Measurements from ENCODE around the gene NR5A1.

NR5A1 gene

DNA sequence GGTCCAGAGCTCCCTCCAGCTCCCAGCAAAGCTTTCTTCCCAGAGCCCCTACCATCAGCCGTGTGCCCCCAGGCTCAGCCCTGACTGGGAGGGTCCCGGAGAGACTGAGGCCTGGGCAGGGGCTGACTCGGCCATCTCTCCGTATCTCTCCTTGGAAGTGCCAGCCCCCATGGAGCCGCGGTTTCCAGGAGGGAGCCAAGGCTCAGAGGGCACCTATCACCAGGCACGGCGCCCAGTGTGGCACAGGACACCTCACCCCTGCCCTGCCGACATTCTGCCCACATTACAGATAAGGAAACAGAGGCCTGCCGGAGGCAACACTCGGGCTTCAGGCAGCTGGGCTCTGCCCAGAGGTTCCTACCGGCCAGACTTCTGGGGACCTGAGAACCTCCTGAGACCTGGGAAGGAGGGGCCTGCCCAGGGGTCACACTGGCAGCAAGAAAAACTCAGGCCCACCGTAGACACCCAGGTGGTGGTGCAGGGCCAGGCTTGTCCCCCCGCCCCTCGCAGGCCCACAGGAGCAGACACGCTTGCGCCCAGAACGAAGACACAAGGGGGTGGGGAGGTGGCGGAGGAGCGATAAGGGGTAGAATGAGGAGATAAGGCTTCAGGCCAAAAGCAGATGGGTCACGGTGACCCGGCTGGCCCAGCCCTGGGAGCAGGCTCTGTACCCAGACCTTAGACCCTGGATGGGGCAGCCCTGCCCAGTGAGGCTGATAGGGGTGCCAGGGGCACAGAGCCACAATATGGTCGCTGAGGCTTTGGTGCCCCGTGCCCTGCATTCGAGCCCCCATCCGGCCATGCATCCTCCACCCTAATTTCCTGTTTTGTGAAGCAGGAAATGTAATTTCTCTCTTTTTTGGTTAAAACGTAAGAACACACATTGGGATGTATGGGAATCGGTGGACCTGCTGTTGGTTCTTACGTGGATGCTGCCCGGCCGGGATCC is 11.8 kb downstream of the NR5A1 start (continued):
- TF ChIP-seq, protein P1, sequence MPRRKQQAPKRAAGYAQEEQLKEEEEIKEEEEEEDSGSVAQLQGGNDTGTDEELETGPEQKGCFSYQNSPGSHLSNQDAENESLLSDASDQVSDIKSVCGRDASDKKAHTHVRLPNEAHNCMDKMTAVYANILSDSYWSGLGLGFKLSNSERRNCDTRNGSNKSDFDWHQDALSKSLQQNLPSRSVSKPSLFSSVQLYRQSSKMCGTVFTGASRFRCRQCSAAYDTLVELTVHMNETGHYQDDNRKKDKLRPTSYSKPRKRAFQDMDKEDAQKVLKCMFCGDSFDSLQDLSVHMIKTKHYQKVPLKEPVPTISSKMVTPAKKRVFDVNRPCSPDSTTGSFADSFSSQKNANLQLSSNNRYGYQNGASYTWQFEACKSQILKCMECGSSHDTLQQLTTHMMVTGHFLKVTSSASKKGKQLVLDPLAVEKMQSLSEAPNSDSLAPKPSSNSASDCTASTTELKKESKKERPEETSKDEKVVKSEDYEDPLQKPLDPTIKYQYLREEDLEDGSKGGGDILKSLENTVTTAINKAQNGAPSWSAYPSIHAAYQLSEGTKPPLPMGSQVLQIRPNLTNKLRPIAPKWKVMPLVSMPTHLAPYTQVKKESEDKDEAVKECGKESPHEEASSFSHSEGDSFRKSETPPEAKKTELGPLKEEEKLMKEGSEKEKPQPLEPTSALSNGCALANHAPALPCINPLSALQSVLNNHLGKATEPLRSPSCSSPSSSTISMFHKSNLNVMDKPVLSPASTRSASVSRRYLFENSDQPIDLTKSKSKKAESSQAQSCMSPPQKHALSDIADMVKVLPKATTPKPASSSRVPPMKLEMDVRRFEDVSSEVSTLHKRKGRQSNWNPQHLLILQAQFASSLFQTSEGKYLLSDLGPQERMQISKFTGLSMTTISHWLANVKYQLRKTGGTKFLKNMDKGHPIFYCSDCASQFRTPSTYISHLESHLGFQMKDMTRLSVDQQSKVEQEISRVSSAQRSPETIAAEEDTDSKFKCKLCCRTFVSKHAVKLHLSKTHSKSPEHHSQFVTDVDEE (CRISPR knock-in tag; IDR thresholded peaks at IDR 0.05), result no peak

DNA sequence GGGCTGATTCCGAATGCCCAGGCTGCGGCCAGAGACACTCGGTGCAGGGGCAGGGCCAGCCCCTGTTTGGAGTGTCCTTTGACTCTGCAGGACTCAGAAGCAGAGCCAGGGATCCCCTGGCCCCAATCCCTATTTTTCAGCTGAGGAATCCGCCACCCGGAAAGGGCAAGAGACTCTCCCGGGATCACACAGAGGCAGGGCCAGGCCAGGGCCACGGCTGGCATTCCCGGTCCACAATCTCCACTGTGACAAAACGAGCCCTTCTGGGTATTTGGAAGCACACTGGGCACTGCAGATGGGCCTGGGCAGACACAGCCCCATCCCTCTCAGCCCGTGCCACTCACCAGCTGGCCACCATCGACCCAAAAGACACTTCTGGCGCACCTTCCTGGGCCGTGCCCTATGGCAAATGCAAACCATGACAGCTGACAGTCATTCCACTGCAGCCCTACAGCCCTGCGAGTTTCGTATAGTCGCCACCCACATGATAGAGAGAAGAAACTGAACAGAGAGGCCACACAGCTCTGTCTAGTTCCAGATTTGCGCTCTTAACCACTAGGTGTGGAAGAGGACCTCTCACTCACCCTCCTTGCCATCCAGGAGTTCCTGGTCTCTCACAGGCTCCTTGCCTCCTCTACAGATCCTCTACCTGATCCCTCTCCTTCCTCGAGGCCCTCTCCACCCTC is 13.3 kb downstream of the NR5A1 start:
- no peak; the same call in 2 of the 3 replicates for ATAC-seq
- TF ChIP-seq CSDC2 (CRISPR knock-in tag; IDR thresholded peaks at IDR 0.05) (no peak), ISL1 (CRISPR knock-in tag; IDR thresholded peaks at IDR 0.05) (no peak), ZFP3 (CRISPR knock-in tag; IDR thresholded peaks at IDR 0.05) (no peak), BACH2 (CRISPR knock-in tag; IDR thresholded peaks at IDR 0.05; ENCODE audit: borderline replicate concordance) (no peak), TCF4 (CRISPR knock-in tag; IDR thresholded peaks at IDR 0.05; ENCODE audit: borderline replicate concordance) (no peak), ESRRG (CRISPR knock-in tag; IDR thresholded peaks at IDR 0.05) (no peak)
- TF ChIP-seq, protein P2, sequence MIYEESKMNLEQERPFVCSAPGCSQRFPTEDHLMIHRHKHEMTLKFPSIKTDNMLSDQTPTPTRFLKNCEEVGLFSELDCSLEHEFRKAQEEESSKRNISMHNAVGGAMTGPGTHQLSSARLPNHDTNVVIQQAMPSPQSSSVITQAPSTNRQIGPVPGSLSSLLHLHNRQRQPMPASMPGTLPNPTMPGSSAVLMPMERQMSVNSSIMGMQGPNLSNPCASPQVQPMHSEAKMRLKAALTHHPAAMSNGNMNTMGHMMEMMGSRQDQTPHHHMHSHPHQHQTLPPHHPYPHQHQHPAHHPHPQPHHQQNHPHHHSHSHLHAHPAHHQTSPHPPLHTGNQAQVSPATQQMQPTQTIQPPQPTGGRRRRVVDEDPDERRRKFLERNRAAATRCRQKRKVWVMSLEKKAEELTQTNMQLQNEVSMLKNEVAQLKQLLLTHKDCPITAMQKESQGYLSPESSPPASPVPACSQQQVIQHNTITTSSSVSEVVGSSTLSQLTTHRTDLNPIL (CRISPR knock-in tag; IDR thresholded peaks at IDR 0.05; ENCODE audit: low read depth), result no peak
- TF ChIP-seq, protein P1 (CRISPR knock-in tag; IDR thresholded peaks at IDR 0.05), result no peak

DNA sequence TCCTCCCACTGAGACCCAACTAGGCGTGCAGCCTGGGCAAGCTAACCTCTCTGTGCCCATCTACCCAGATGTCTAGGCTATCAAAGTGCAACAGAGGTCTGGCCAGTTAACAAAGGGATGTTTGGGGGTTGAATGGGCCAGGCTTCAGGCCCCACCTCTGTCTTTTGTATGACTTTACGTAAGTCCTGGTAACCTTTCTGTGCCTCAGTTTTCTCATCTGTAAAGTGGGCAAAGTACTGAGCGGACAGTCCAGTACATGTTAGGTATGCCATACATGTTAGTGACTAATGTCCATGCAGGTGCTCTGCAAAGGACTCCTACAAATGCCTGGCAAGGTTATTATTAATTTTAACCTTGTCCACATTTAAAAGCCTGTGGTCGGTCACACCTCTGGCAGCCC is 14.0 kb downstream of the NR5A1 start:
- TF ChIP-seq CSDC2 (CRISPR knock-in tag; IDR thresholded peaks at IDR 0.05) (no peak), SNAI2 (CRISPR knock-in tag; IDR thresholded peaks at IDR 0.05) (no peak), ZNF565 (CRISPR knock-in tag; conservative IDR thresholded peaks at IDR 0.05; ENCODE audit: low read depth) (no peak), OSR1 (CRISPR knock-in tag; IDR thresholded peaks at IDR 0.05) (no peak), BACH2 (CRISPR knock-in tag; IDR thresholded peaks at IDR 0.05; ENCODE audit: borderline replicate concordance) (no peak), ISL1 (CRISPR knock-in tag; IDR thresholded peaks at IDR 0.05) (no peak), GLIS3 (CRISPR knock-in tag; IDR thresholded peaks at IDR 0.05) (no peak), ZFP30 (CRISPR knock-in tag; IDR thresholded peaks at IDR 0.05) (no peak), ESRRG (CRISPR knock-in tag; IDR thresholded peaks at IDR 0.05) (no peak), TOX (CRISPR knock-in tag; IDR thresholded peaks at IDR 0.05; ENCODE audit: borderline replicate concordance) (no peak)
- TF ChIP-seq, protein P1 (CRISPR knock-in tag; IDR thresholded peaks at IDR 0.05), result no peak
- TF ChIP-seq, protein P3, sequence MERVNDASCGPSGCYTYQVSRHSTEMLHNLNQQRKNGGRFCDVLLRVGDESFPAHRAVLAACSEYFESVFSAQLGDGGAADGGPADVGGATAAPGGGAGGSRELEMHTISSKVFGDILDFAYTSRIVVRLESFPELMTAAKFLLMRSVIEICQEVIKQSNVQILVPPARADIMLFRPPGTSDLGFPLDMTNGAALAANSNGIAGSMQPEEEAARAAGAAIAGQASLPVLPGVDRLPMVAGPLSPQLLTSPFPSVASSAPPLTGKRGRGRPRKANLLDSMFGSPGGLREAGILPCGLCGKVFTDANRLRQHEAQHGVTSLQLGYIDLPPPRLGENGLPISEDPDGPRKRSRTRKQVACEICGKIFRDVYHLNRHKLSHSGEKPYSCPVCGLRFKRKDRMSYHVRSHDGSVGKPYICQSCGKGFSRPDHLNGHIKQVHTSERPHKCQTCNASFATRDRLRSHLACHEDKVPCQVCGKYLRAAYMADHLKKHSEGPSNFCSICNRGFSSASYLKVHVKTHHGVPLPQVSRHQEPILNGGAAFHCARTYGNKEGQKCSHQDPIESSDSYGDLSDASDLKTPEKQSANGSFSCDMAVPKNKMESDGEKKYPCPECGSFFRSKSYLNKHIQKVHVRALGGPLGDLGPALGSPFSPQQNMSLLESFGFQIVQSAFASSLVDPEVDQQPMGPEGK (CRISPR knock-in tag; IDR thresholded peaks at IDR 0.05; ENCODE audit: borderline replicate concordance), result no peak
- TF ChIP-seq, protein P2 (CRISPR knock-in tag; IDR thresholded peaks at IDR 0.05; ENCODE audit: low read depth), result no peak
- ATAC-seq, result no peak
